ENCODE measurements around the gene SERP1.
A peak's percentile ranks its signal among the peaks of the same experiment; 100 is the strongest.

The SERP1 gene

GRCh38 chr3:150546226-150547044 is at the start of gene SERP1, which contains the start of gene EIF2A:
SERP1 (minus strand) TSS chr3:150546496; CDS start chr3:150546135, 361 bp downstream.
EIF2A (plus strand) TSS chr3:150546787; CDS start chr3:150546803, 16 bp downstream.
- DNase-seq (ENCODE audit: low read depth): peak; percentile 99

DNA sequence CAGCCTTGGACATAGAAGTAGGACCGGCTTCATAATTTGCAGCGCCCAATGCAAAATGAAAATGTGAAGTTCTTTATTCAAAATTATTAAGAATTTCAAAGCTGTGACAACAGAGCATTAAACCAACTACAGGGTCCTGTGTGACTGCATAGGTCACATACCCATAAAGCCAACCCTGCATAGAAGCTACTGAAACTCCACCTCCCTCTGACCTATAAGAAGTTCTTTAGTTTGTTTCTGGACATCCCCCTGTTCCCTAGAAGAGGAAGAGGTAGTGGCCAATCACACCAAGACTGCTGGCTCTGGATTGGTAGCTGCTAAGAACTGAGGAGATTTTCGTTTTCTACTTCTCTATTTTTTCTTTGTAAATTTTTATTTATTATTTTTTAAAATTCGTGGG is 47.9 kb upstream of the SERP1 start:
- no peak for DNase-seq (ENCODE audit: low read depth)

GRCh38 chr3:150589759-150590158 is 43.5 kb upstream of the SERP1 start:
- DNase-seq (ENCODE audit: low read depth): no peak

- DNase-seq (ENCODE audit: low read depth): no peak
Measured at GRCh38 chr3:150588027-150588830, 41.9 kb upstream of the SERP1 start.

DNA sequence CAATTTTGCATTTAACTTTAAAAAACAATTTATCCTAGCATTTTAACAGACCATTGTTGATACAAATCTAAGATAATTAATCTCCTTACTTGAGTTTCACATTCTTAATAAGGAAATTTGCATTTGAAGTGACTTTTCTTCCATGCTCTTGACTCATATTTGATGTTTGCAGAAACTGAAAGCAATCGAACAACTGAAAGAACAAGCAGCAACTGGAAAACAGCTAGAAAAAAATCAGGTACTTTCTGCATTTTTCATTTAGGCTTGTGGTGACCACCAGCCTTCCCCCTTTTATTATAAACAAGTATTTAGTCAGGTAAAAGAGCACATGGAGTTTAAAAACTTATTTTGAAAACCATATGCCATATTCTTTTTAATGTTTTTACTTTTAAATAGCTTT is 36.7 kb upstream of the SERP1 start:
- DNase-seq (ENCODE audit: low read depth): no peak

DNA sequence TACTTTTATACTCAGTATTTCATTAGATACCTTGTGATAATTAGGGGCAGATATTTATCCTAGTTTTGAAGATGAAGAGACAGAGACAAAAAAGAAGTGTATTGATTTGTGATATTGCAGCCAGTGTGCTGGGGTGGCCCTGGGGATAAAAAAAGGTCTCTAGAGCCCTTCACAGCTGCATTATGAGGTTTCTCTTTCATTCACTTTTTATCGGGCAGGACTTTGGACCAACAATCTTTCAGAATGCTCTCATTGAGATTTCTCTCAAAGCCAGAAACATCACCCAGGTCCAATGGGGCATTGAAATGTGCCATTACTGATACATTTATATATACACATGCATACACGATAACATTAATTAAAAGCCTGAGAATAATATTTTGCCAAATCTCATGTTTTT is 36.3 kb upstream of the SERP1 start:
- DNase-seq (ENCODE audit: low read depth): no peak

GRCh38 chr3:150581174-150581573 is 34.9 kb upstream of the SERP1 start:
- no peak for DNase-seq (ENCODE audit: low read depth)

- DNase-seq (ENCODE audit: low read depth): no peak
Measured at GRCh38 chr3:150577855-150578254, 31.6 kb upstream of the SERP1 start.

GRCh38 chr3:150567328-150567727 is 21.0 kb upstream of the SERP1 start:
- DNase-seq (ENCODE audit: low read depth): no peak

DNA sequence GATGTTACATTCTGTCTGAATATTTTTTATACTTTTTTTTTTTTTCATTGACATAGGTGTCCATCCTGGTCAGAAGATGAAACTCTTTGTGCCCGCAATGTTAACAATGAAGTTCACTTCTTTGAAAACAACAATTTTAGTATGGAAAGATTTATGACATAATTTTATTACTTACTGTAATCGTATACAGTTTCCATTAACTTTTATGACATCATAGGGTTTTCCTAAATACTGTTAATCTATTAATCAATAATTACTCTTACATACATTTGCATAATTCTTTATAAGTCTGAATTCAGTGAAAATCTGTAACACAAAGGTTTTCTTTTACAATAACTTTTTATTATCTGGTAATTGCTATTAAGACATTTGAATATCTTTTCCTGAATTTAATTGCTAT is 17.9 kb upstream of the SERP1 start:
- DNase-seq (ENCODE audit: low read depth): no peak

- DNase-seq (ENCODE audit: low read depth): no peak
Measured at GRCh38 chr3:150557725-150558124, 11.4 kb upstream of the SERP1 start.

- no peak for DNase-seq (ENCODE audit: low read depth)
Measured at GRCh38 chr3:150556792-150557191, 10.5 kb upstream of the SERP1 start.

DNA sequence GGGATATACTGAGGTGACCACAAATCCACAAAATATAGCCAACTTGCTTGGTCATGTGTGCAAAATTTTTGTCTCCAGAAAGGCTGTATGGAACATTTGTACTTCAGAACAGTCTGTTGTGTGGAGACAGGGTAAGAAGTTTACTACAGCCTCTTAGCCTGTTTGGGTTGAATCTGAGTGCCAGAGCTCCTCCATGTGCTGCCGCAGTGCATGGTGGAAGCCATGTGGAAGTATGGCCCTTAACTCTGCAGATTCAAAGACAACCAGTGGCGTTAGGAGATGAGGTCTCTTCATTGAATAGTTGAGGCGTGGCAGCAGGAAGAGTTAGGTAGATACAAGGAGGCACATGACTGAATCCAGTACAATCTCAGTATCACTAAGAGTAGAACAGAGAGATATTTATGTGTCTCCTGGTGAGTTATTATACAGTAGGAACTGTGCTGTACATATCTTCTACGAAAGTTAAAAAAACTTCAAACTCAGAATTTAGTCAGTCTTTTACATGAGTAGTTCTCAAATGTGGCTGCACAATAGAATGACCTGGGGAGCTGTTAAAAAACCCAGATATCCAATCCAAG is 9.7 kb upstream of the SERP1 start:
- no peak for DNase-seq (ENCODE audit: low read depth)

DNA sequence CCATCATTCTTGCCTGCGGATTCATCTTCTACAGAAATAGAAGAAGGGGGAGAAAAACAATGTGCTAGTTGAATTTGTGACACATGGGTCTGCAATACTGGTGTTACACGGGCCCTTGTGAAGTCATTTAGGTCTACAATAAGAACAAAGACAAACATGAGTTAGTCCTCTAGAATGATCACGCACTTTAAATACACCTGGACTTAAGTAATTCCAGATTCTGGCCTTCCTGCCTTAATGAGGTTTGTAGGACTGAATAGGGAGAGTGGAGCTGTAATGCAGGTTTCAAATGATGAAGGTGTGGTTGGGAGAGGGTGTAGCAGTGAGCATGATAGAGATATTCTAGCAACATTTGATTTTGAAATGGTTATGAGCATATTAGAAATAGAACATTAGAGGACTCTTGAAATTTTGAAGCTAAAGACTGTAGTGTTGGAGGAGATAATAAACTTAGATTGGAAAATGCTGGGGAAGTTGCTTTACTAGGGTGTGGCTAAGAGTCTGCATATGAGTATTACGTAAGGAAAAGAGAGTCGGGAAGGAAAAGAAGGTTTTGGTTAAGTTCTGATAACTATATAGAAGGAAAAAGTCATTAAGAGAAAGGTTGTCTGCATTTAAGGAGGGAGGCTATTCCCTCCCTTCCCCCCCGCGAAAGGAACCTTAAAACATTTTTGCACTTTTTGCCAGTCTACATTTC is 897 bp upstream of the SERP1 start:
- DNase-seq (ENCODE audit: low read depth): no peak

DNA sequence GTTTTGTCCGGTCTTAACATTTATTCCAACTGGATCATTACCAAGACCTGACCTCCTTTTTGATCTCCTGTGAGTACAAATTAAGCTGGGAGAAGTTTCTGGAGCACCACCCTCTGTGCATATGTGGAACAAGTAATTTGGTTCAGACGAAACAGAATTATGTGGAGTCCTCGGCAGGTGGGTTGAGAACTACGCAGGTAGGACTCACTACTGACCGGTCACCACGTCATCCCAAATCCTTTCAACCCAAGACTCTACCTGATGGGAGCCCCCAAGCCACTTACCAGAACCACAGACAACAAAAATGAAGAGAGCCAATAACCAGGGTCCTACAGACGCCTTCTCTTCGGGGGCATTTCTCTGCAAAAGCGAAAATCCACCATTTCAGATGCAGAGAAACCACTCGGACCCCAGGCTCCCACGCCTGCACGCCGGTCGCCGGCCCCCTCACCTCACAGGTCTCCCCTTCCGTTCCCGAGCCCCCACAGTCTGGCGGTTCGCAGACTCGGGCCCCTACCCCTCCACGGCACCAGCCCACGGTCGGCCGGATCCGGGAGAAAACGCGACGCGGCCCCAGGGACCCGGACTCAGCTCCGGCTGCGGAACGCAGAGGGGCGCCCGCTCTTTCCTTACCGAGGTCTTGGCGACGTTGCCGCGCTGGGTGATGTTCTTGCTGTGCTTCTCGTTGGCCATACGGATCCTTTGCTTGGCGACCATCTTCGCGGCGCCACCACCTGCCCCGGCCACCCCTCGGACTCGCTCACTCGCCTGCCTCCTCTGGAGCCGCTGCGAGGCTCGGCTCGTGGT is 674 bp downstream of the SERP1 start:
- peak; percentile 28 for DNase-seq (ENCODE audit: low read depth)

- DNase-seq (ENCODE audit: low read depth): no peak
Measured at GRCh38 chr3:150544726-150545125, 1.6 kb downstream of the SERP1 start.

GRCh38 chr3:150544041-150544440 is 2.3 kb downstream of the SERP1 start:
- DNase-seq (ENCODE audit: low read depth): no peak

GRCh38 chr3:150543531-150543930 is 2.8 kb downstream of the SERP1 start:
- DNase-seq (ENCODE audit: low read depth): no peak

GRCh38 chr3:150543128-150543527 is 3.2 kb downstream of the SERP1 start:
- no peak for DNase-seq (ENCODE audit: low read depth)

- DNase-seq (ENCODE audit: low read depth): no peak
Measured at GRCh38 chr3:150540991-150541390, 5.3 kb downstream of the SERP1 start.

GRCh38 chr3:150540297-150540696 is 6.0 kb downstream of the SERP1 start:
- DNase-seq (ENCODE audit: low read depth): no peak

Data from stimulated activated CD8-positive, alpha-beta memory T cell treated with anti-CD3 and anti-CD28 coated beads, Interleukin-4, amount 100 ng/mL, for 24 hours (primary cell).